HCT116 (cell line): ENCODE measurements around the gene HAPLN3. TPM values are rescaled to one million over a fixed set of nuclear protein-coding genes. Genes with fewer than 3 reads are reported as not detected.

Experiments used
- ATAC-seq: fragments of 200-7000 bp; cut with Tn5 transposase; 2 replicates; pipeline ENCODE4 v1.9.1; 2020; ENCODE audit warnings: mild to moderate bottlenecking, moderate library complexity
- BruUV-seq: library from RNA; stranded (reverse); fragments of 400-500 nt; replicated peaks from 2 replicates; lab custom pipeline; 2021; lab: Mats Ljungman, UMichigan
- CTCF ChIA-PET: fragments of 300-600 bp; sonication (Branson Sonifier 250); formaldehyde crosslinking; loops from one replicate; lab custom pipeline; 2021; ENCODE audit warnings: antibody characterized with exemption; lab: Charles Lee
- POLR2A ChIA-PET: fragments of 300-600, 350-600 bp; sonication (Branson Sonifier 250); formaldehyde crosslinking; loops from one replicate; lab custom pipeline; 2021; ENCODE audit warnings: antibody characterized with exemption; lab: Charles Lee
- RAD21 ChIA-PET, 2 experiments: fragments of 300-600 bp; sonication (Branson Sonifier 250); formaldehyde crosslinking; loops; one replicate each; lab custom pipeline; 2023; ENCODE audit warnings: low total read pairs in 2 of 2; ENCODE audit not compliant: uncharacterized antibody in 2 of 2, unreplicated experiment in 2 of 2, low non-redundant PET in 1 of 2; lab: Charles Lee
- DNase-seq: peaks from one replicate; pipeline ENCODE4 v3.0.0-alpha.2; 2010; ENCODE audit warnings: low read depth, low spot score
- H2AFZ ChIP-seq: fragments of 200-600 bp; shearing (Covaris generic), sonication (generic); 2 replicates; pipeline ENCODE4 v1.6.1; 2017; ENCODE audit warnings: low read depth, mixed run types, mixed read lengths, antibody characterized with exemption, low read length; ENCODE audit not compliant: poor library complexity, severe bottlenecking
- H3K27ac ChIP-seq: 2 replicates; pipeline ENCODE4 v1.5.1; 2012; ENCODE audit warnings: low read depth, low read length
- H3K27me3 ChIP-seq: fragments of 200-600 bp; sonication (generic); 2 replicates; pipeline ENCODE4 v1.6.1; 2016; ENCODE audit warnings: mixed run types, low read length, mixed read lengths; ENCODE audit not compliant: insufficient read depth
- H3K36me3 ChIP-seq, 2 experiments: fragments of 200-500 bp in 1 of 2; fragments of 200-600 bp in 1 of 2; sonication (Bioruptor generic) in 1 of 2; sonication (generic) in 1 of 2; 2 replicates each; pipeline versions ENCODE4 v1.5.1 to v1.6.1; 2014 to 2016; ENCODE audit warnings: low read length in 2 of 2, inconsistent platforms in 1 of 2, mixed read lengths in 1 of 2, mixed run types in 1 of 2; ENCODE audit not compliant: insufficient read depth in 2 of 2, control insufficient read depth in 1 of 2
- H3K4me1 ChIP-seq, 2 experiments: fragments of 200-600 bp in 1 of 2; sonication (generic) in 1 of 2; 2 replicates each; pipeline versions ENCODE4 v1.5.1 to v1.6.1; 2012 to 2017; ENCODE audit warnings: low read length in 2 of 2, inconsistent platforms in 1 of 2, mild to moderate bottlenecking in 1 of 2, mixed read lengths in 1 of 2, mixed run types in 1 of 2, moderate library complexity in 1 of 2; ENCODE audit not compliant: insufficient read depth in 2 of 2, control insufficient read depth in 1 of 2
- H3K4me2 ChIP-seq: fragments of 200-600 bp; sonication (generic); 2 replicates; pipeline ENCODE4 v1.6.1; 2017; ENCODE audit warnings: mixed run types, low read length, mixed read lengths
- H3K4me3 ChIP-seq, 2 experiments: fragments of 200-600 bp in 1 of 2; sonication (generic) in 1 of 2; replicated peaks in 1 of 2; 2 replicates each; pipeline ENCODE4 v1.5.1; 2011 to 2016; ENCODE audit warnings: low read length in 2 of 2, control low read depth in 1 of 2, low read depth in 1 of 2, mild to moderate bottlenecking in 1 of 2, mixed read lengths in 1 of 2, mixed run types in 1 of 2
- H3K79me2 ChIP-seq: fragments of 200-600 bp; sonication (generic); 2 replicates; pipeline ENCODE4 v1.6.1; 2017; ENCODE audit warnings: mild to moderate bottlenecking, mixed run types, low read length, moderate library complexity, mixed read lengths; ENCODE audit not compliant: insufficient read depth
- H3K9ac ChIP-seq: fragments of 200-600 bp; sonication (generic); 2 replicates; pipeline ENCODE4 v1.6.1; 2016; ENCODE audit warnings: low read length, mixed read lengths
- H3K9me2 ChIP-seq: fragments of 200-600 bp; sonication (generic), shearing (Covaris generic); 2 replicates; pipeline ENCODE4 v1.6.1; 2017; ENCODE audit warnings: mixed run types, mild to moderate bottlenecking, moderate library complexity; ENCODE audit not compliant: insufficient read depth
- H3K9me3 ChIP-seq, 2 experiments: fragments of 200-500 bp in 1 of 2; fragments of 200-600 bp in 1 of 2; sonication (Bioruptor generic) in 1 of 2; sonication (generic) in 1 of 2; 2 replicates each; pipeline ENCODE4 v1.6.1; 2014 to 2017; ENCODE audit warnings: low read length in 2 of 2, mixed read lengths in 2 of 2, inconsistent platforms in 1 of 2, low read depth in 1 of 2, mild to moderate bottlenecking in 1 of 2, mixed run types in 1 of 2, moderate library complexity in 1 of 2; ENCODE audit not compliant: control insufficient read depth in 1 of 2, insufficient read depth in 1 of 2
- H4K20me1 ChIP-seq: fragments of 200-600 bp; sonication (generic), shearing (Covaris generic); 2 replicates; pipeline ENCODE4 v1.6.1; 2017; ENCODE audit warnings: mixed run types, mild to moderate bottlenecking, moderate library complexity; ENCODE audit not compliant: insufficient read depth
- CBX3 ChIP-seq: IDR thresholded peaks from 2 replicates; pipeline ENCODE4 v1.6.1; 2012; ENCODE audit warnings: low read depth
- CEBPB ChIP-seq: IDR thresholded peaks from 2 replicates; pipeline ENCODE4 v1.6.1; 2012; ENCODE audit warnings: low read depth
- EGR1 ChIP-seq: IDR thresholded peaks from 2 replicates; pipeline ENCODE4 v1.6.1; 2012; ENCODE audit warnings: low read depth
- ELF1 ChIP-seq: IDR thresholded peaks from 2 replicates; pipeline ENCODE4 v1.6.1; 2012; ENCODE audit warnings: low read depth, borderline replicate concordance
- EZH2 ChIP-seq: fragments of 200-600 bp; sonication (generic); IDR thresholded peaks from 2 replicates; pipeline ENCODE4 v1.6.1; 2017; ENCODE audit warnings: antibody characterized with exemption, mixed run types
- EZH2phosphoT487 ChIP-seq: fragments of 200-600 bp; IDR thresholded peaks from 2 replicates; pipeline ENCODE4 v1.6.1; 2018; ENCODE audit warnings: antibody characterized with exemption, borderline replicate concordance
- JUND ChIP-seq: IDR thresholded peaks from 2 replicates; pipeline ENCODE4 v1.6.1; 2012
- MAX ChIP-seq: IDR thresholded peaks from 2 replicates; pipeline ENCODE4 v1.6.1; 2012
- POLR2A ChIP-seq: IDR thresholded peaks from 2 replicates; pipeline ENCODE4 v1.7.0; 2011; ENCODE audit warnings: borderline replicate concordance; ENCODE audit not compliant: insufficient read depth, insufficient read length; ENCODE audit errors: extremely low read depth
- POLR2AphosphoS5 ChIP-seq: IDR thresholded peaks from 2 replicates; pipeline ENCODE4 v1.6.1; 2011; ENCODE audit warnings: mild to moderate bottlenecking, low read depth, low read length, moderate library complexity
- RAD21 ChIP-seq: IDR thresholded peaks from 2 replicates; pipeline ENCODE4 v1.6.1; 2012; ENCODE audit warnings: low read depth, mild to moderate bottlenecking
- SIN3A ChIP-seq: IDR thresholded peaks from 2 replicates; pipeline ENCODE4 v1.6.1; 2012; ENCODE audit warnings: low read depth
- TCF7L2 ChIP-seq: IDR thresholded peaks from 2 replicates; pipeline ENCODE4 v1.7.0; 2011; ENCODE audit warnings: borderline replicate concordance, inconsistent platforms; ENCODE audit not compliant: insufficient read depth, insufficient read length; ENCODE audit errors: extremely low read depth
- YY1 ChIP-seq: IDR thresholded peaks from 2 replicates; pipeline ENCODE4 v1.6.1; 2011; ENCODE audit warnings: low read length, low read depth, moderate library complexity, mild to moderate bottlenecking; ENCODE audit not compliant: insufficient replicate concordance; ENCODE audit errors: extremely low read depth
- ZFX ChIP-seq: fragments of 450-650 bp; IDR thresholded peaks from 2 replicates; pipeline ENCODE4 v1.6.1; 2017
- intact Hi-C: fragments of 100-400 bp; cut with micrococcal nuclease; formaldehyde crosslinking; loops from 2 replicates; pipeline ENCODE4 v1.10.0; 2022
- total RNA-seq: library from RNA; stranded (reverse); gene quantifications from one replicate; pipeline ENCODE4 v1.2.1, GENCODE V29; 2021; ENCODE audit not compliant: unreplicated experiment
- TF ChIP-seq, protein P1 (sequence below): IDR thresholded peaks from 2 replicates; pipeline ENCODE4 v1.6.1; 2011; ENCODE audit warnings: mild to moderate bottlenecking, low read length, moderate library complexity; ENCODE audit not compliant: insufficient replicate concordance; ENCODE audit errors: extremely low read depth
- TF ChIP-seq, protein P2 (sequence below): IDR thresholded peaks from 2 replicates; pipeline ENCODE4 v1.6.1; 2012; ENCODE audit warnings: low read depth

Gene HAPLN3
- total RNA-seq, 1 experiment from 2014 or later = 10.9 TPM

GRCh38 chr15:88843334-88843733, 52.0 kb downstream of the HAPLN3 start:
- no peaks in the 10 kb centered on the region for H3K4me1 ChIP-seq
- intact Hi-C loops = no loop called here
- H3K9me2 ChIP-seq = no peaks in the 10 kb centered on the region
- H3K4me2 ChIP-seq = no peak overlapping the region
- H4K20me1 ChIP-seq = no peaks in the 10 kb centered on the region
- H3K27ac ChIP-seq = no peak overlapping the region
- DNase-seq (no peak), ATAC-seq (no peak)
- no peaks in the 10 kb centered on the region for H3K36me3 ChIP-seq
- H3K9ac ChIP-seq = no peak overlapping the region
- ChIA-PET POLR2A (no interaction called here), RAD21 (no interaction called here), CTCF (no interaction called here)
- H3K9me3 ChIP-seq = no peaks in the 10 kb centered on the region
- no TSS peak for BruUV-seq
- TF ChIP-seq YY1 (no peak), ZFX (no peak), SIN3A (no peak), CEBPB (no peak), JUND (no peak), EGR1 (no peak), TCF7L2 (no peak), RAD21 (no peak), MAX (no peak), EZH2phosphoT487 (no peak), CBX3 (no peak), EZH2 (no peak), POLR2A (no peak), POLR2AphosphoS5 (no peak), ELF1 (no peak)
- TF ChIP-seq, protein P1, sequence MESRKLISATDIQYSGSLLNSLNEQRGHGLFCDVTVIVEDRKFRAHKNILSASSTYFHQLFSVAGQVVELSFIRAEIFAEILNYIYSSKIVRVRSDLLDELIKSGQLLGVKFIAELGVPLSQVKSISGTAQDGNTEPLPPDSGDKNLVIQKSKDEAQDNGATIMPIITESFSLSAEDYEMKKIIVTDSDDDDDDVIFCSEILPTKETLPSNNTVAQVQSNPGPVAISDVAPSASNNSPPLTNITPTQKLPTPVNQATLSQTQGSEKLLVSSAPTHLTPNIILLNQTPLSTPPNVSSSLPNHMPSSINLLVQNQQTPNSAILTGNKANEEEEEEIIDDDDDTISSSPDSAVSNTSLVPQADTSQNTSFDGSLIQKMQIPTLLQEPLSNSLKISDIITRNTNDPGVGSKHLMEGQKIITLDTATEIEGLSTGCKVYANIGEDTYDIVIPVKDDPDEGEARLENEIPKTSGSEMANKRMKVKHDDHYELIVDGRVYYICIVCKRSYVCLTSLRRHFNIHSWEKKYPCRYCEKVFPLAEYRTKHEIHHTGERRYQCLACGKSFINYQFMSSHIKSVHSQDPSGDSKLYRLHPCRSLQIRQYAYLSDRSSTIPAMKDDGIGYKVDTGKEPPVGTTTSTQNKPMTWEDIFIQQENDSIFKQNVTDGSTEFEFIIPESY = no peak
- TF ChIP-seq, protein P2, sequence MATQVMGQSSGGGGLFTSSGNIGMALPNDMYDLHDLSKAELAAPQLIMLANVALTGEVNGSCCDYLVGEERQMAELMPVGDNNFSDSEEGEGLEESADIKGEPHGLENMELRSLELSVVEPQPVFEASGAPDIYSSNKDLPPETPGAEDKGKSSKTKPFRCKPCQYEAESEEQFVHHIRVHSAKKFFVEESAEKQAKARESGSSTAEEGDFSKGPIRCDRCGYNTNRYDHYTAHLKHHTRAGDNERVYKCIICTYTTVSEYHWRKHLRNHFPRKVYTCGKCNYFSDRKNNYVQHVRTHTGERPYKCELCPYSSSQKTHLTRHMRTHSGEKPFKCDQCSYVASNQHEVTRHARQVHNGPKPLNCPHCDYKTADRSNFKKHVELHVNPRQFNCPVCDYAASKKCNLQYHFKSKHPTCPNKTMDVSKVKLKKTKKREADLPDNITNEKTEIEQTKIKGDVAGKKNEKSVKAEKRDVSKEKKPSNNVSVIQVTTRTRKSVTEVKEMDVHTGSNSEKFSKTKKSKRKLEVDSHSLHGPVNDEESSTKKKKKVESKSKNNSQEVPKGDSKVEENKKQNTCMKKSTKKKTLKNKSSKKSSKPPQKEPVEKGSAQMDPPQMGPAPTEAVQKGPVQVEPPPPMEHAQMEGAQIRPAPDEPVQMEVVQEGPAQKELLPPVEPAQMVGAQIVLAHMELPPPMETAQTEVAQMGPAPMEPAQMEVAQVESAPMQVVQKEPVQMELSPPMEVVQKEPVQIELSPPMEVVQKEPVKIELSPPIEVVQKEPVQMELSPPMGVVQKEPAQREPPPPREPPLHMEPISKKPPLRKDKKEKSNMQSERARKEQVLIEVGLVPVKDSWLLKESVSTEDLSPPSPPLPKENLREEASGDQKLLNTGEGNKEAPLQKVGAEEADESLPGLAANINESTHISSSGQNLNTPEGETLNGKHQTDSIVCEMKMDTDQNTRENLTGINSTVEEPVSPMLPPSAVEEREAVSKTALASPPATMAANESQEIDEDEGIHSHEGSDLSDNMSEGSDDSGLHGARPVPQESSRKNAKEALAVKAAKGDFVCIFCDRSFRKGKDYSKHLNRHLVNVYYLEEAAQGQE = no peak
- H3K79me2 ChIP-seq = no peaks in the 10 kb centered on the region
- H3K27me3 ChIP-seq = no peaks in the 10 kb centered on the region
- no peak overlapping the region for H3K4me3 ChIP-seq
- no peak overlapping the region for H2AFZ ChIP-seq
